Measurements from ENCODE around the gene SIK1.
"Not testable (repeated sequence)": the region's sequence is repeated elsewhere in the genome, so short reads cannot be mapped to it uniquely, and the experiment has no call there.

GRCh38 chr21:43430830-43431416, 4.0 kb upstream of the SIK1 start:
- TF ChIP-seq JUN (CRISPR knock-in tag; IDR thresholded peaks at IDR 0.05); ESRRA (CRISPR knock-in tag; IDR thresholded peaks at IDR 0.05; ENCODE audit: borderline replicate concordance); CREM (CRISPR knock-in tag; IDR thresholded peaks at IDR 0.05); NR2C2 (CRISPR knock-in tag; IDR thresholded peaks at IDR 0.05): not testable (repeated sequence)
- TF ChIP-seq, protein P1, sequence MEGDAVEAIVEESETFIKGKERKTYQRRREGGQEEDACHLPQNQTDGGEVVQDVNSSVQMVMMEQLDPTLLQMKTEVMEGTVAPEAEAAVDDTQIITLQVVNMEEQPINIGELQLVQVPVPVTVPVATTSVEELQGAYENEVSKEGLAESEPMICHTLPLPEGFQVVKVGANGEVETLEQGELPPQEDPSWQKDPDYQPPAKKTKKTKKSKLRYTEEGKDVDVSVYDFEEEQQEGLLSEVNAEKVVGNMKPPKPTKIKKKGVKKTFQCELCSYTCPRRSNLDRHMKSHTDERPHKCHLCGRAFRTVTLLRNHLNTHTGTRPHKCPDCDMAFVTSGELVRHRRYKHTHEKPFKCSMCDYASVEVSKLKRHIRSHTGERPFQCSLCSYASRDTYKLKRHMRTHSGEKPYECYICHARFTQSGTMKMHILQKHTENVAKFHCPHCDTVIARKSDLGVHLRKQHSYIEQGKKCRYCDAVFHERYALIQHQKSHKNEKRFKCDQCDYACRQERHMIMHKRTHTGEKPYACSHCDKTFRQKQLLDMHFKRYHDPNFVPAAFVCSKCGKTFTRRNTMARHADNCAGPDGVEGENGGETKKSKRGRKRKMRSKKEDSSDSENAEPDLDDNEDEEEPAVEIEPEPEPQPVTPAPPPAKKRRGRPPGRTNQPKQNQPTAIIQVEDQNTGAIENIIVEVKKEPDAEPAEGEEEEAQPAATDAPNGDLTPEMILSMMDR (IDR thresholded peaks at IDR 0.05): not testable (repeated sequence)

Data from WTC11 (cell line).